ENCODE data around the gene PKP1.

PKP1 gene

GRCh38 chr1:201283836-201284553 lies 689 bp downstream of the PKP1 start:
- no peak for DNase-seq

GRCh38 chr1:201284636-201285035 lies 1.3 kb downstream of the PKP1 start:
- no peak for DNase-seq

GRCh38 chr1:201285846-201286245 lies 2.5 kb downstream of the PKP1 start:
- DNase-seq = no peak

- DNase-seq = no peak
Measured at GRCh38 chr1:201286445-201286844, 3.1 kb downstream of the PKP1 start.

GRCh38 chr1:201288007-201288406 lies 4.7 kb downstream of the PKP1 start:
- DNase-seq = no peak

- DNase-seq = no peak
Measured at GRCh38 chr1:201288765-201289164, 5.5 kb downstream of the PKP1 start.

GRCh38 chr1:201290551-201290950 lies 7.2 kb downstream of the PKP1 start:
- no peak for DNase-seq

GRCh38 chr1:201291916-201292315 lies 8.6 kb downstream of the PKP1 start:
- no peak for DNase-seq

- no peak for DNase-seq
Measured at GRCh38 chr1:201294876-201295275, 11.6 kb downstream of the PKP1 start.

- DNase-seq = no peak
Measured at GRCh38 chr1:201295346-201295745, 12.0 kb downstream of the PKP1 start.

- DNase-seq = no peak
Measured at GRCh38 chr1:201295861-201296260, 12.6 kb downstream of the PKP1 start.

- DNase-seq = no peak
Measured at GRCh38 chr1:201296352-201296751, 13.0 kb downstream of the PKP1 start.

- DNase-seq = no peak
Measured at GRCh38 chr1:201298396-201299381, 15.4 kb downstream of the PKP1 start.

GRCh38 chr1:201299968-201300367 lies 16.7 kb downstream of the PKP1 start:
- no peak for DNase-seq

GRCh38 chr1:201300641-201301040 lies 17.3 kb downstream of the PKP1 start:
- no peak for DNase-seq

- no peak for DNase-seq
Measured at GRCh38 chr1:201302163-201303152, 19.2 kb downstream of the PKP1 start.

- no peak for DNase-seq
Measured at GRCh38 chr1:201304126-201304525, 20.8 kb downstream of the PKP1 start.

GRCh38 chr1:201305815-201306214 lies 22.5 kb downstream of the PKP1 start:
- peak; percentile 31 for DNase-seq

- no peak for DNase-seq
Measured at GRCh38 chr1:201307231-201307630, 23.9 kb downstream of the PKP1 start.

GRCh38 chr1:201307760-201308499 lies 24.6 kb downstream of the PKP1 start:
- DNase-seq = no peak

GRCh38 chr1:201309416-201309815 lies 26.1 kb downstream of the PKP1 start:
- peak; percentile 88 for DNase-seq
